SK-N-SH treated with all-trans-retinoic acid at 6 μM for 48 hours (cell line): Measurements from ENCODE around the gene TPST1.

Experiments
- BACH2 ChIP-seq: fragments of 250-450 bp; sonication (Bioruptor Pico); IDR thresholded peaks from 2 replicates; pipeline ENCODE4 v1.9.0; 2021; ENCODE audit warnings: mild to moderate bottlenecking, borderline replicate concordance
- CSDC2 ChIP-seq: fragments of 250-450 bp; sonication (Bioruptor Pico); IDR thresholded peaks from 2 replicates; pipeline ENCODE4 v1.5.0; 2020; ENCODE audit warnings: mild to moderate bottlenecking, moderate library complexity
- CSRNP3 ChIP-seq: fragments of 250-450 bp; sonication (Bioruptor Pico); IDR thresholded peaks from 2 replicates; pipeline ENCODE4 v1.5.1; 2021; ENCODE audit warnings: mild to moderate bottlenecking, moderate library complexity
- GLIS3 ChIP-seq: fragments of 250-450 bp; sonication (Bioruptor Pico); IDR thresholded peaks from 2 replicates; pipeline ENCODE4 v1.5.0; 2020; ENCODE audit warnings: mild to moderate bottlenecking, moderate library complexity
- PATZ1 ChIP-seq: fragments of 250-450 bp; sonication (Bioruptor Pico); IDR thresholded peaks from 2 replicates; pipeline ENCODE4 v1.8.0; 2020; ENCODE audit warnings: mild to moderate bottlenecking, moderate library complexity, borderline replicate concordance
- TCF4 ChIP-seq: fragments of 250-450 bp; sonication (Bioruptor Pico); IDR thresholded peaks from 2 replicates; pipeline ENCODE4 v1.8.0; 2021; ENCODE audit warnings: mild to moderate bottlenecking, moderate library complexity, borderline replicate concordance
- ZFP30 ChIP-seq: fragments of 450-650 bp; formaldehyde crosslinking; IDR thresholded peaks from 2 replicates; pipeline ENCODE4 v1.5.0; 2022; ENCODE audit warnings: mild to moderate bottlenecking, moderate library complexity

GRCh38 chr7:66376264-66376945, 171.3 kb downstream of the TPST1 start:
- TF ChIP-seq GLIS3 (CRISPR knock-in tag) (no peak), BACH2 (CRISPR knock-in tag) (no peak), TCF4 (CRISPR knock-in tag) (no peak), ZFP30 (CRISPR knock-in tag) (no peak), PATZ1 (CRISPR knock-in tag) (no peak), CSRNP3 (CRISPR knock-in tag) (no peak), CSDC2 (CRISPR knock-in tag) (no peak)
